Measurements from ENCODE around the gene SCN8A. TPM values are rescaled to one million over a fixed set of nuclear protein-coding genes. Genes with fewer than 3 reads are reported as not detected.
"Not testable (repeated sequence)": the region's sequence is repeated elsewhere in the genome, so short reads cannot be mapped to it uniquely, and the experiment has no call there.

The SCN8A gene
- total and polyA plus RNA-seq, 2 donors from 2014 or later, result 0.34 to 1.4 TPM

- no peak for TF ChIP-seq CTCF (IDR thresholded peaks at IDR 0.05; ENCODE audit: borderline replicate concordance, extremely low read depth, insufficient read depth)
- H3K27me3 ChIP-seq (ENCODE audit: control insufficient read depth, insufficient read depth, low read length), result no peaks in the 10 kb centered on the region
- intact Hi-C loops (cut with DNase I), result no loop called here
- H3K9ac ChIP-seq (ENCODE audit: low read length in 3 of 3), result no peak overlapping the region
- H3K4me1 ChIP-seq (ENCODE audit: control insufficient read depth in 2 of 3, insufficient read depth in 2 of 3, low read depth in 1 of 3, low read length in 3 of 3), result peaks cover 3 to 18% (median 7%) of the 10 kb centered on the region in 3 donors
- H3K36me3 ChIP-seq (ENCODE audit: control insufficient read depth in 2 of 3, insufficient read depth in 3 of 3, low read length in 3 of 3), result no peaks in the 10 kb centered on the region
- no peak overlapping the region for H3K27ac ChIP-seq (ENCODE audit: low read depth in 2 of 2, low read length in 2 of 2)
- FAIRE-seq, result no peak
- H3K4me3 ChIP-seq (ENCODE audit: low read length in 3 of 3), result no peak overlapping the region
- no peaks in the 10 kb centered on the region for H3K9me3 ChIP-seq (ENCODE audit: control insufficient read depth in 2 of 3, insufficient read depth in 1 of 3, low read length in 3 of 3)
- DNase-seq, result no peak
Measured at GRCh38 chr12:51829641-51830040, 238.6 kb downstream of the SCN8A start.

- H3K9me3 ChIP-seq (ENCODE audit: control insufficient read depth in 2 of 3, insufficient read depth in 1 of 3, low read length in 3 of 3); H3K27ac ChIP-seq (ENCODE audit: low read depth in 2 of 2, low read length in 2 of 2); intact Hi-C loops (cut with DNase I); H3K27me3 ChIP-seq (ENCODE audit: control insufficient read depth, insufficient read depth, low read length); H3K9ac ChIP-seq (ENCODE audit: low read length in 3 of 3); H3K36me3 ChIP-seq (ENCODE audit: control insufficient read depth in 2 of 3, insufficient read depth in 3 of 3, low read length in 3 of 3); FAIRE-seq: not testable (repeated sequence)
- peak overlapping the region in 2 of 3 donors; percentile 33 to 40 for H3K4me3 ChIP-seq (ENCODE audit: low read length in 3 of 3)
- peak in 4 of 5 donors; percentile 46 to 71 (median 51) for DNase-seq
- peaks cover 5 to 17% (median 7%) of the 10 kb centered on the region in 3 donors for H3K4me1 ChIP-seq (ENCODE audit: control insufficient read depth in 2 of 3, insufficient read depth in 2 of 3, low read depth in 1 of 3, low read length in 3 of 3)
Measured at GRCh38 chr12:51831817-51832216, 240.8 kb downstream of the SCN8A start.

GRCh38 chr12:51832354-51833107 lies 241.5 kb downstream of the SCN8A start:
- DNase-seq, result peak in 1 of 5 donors; percentile 60
- no peak for FAIRE-seq
- intact Hi-C loops (cut with DNase I), result no loop called here
- TF ChIP-seq CTCF (IDR thresholded peaks at IDR 0.05; ENCODE audit: borderline replicate concordance, extremely low read depth, insufficient read depth), result no peak
- no peaks in the 10 kb centered on the region for H3K36me3 ChIP-seq (ENCODE audit: control insufficient read depth in 2 of 3, insufficient read depth in 3 of 3, low read length in 3 of 3)
- no peak overlapping the region for H3K27ac ChIP-seq (ENCODE audit: low read depth in 2 of 2, low read length in 2 of 2)
- peaks cover 5 to 15% (median 7%) of the 10 kb centered on the region in 3 donors for H3K4me1 ChIP-seq (ENCODE audit: control insufficient read depth in 2 of 3, insufficient read depth in 2 of 3, low read depth in 1 of 3, low read length in 3 of 3)
- no peak overlapping the region for H3K9ac ChIP-seq (ENCODE audit: low read length in 3 of 3)
- no peaks in the 10 kb centered on the region for H3K27me3 ChIP-seq (ENCODE audit: control insufficient read depth, insufficient read depth, low read length)
- peak overlapping the region in 1 of 3 donors; percentile 7 for H3K4me3 ChIP-seq (ENCODE audit: low read length in 3 of 3)
- no peaks in the 10 kb centered on the region for H3K9me3 ChIP-seq (ENCODE audit: control insufficient read depth in 2 of 3, insufficient read depth in 1 of 3, low read length in 3 of 3)

- no peak for FAIRE-seq
Measured at GRCh38 chr12:51833448-51834227, 242.6 kb downstream of the SCN8A start.

More at GRCh38 chr12:51833448-51834227, 242.6 kb downstream of the SCN8A start:
- H3K9ac ChIP-seq (ENCODE audit: low read length in 3 of 3), result no peak overlapping the region
- no peaks in the 10 kb centered on the region for H3K9me3 ChIP-seq (ENCODE audit: control insufficient read depth in 2 of 3, insufficient read depth in 1 of 3, low read length in 3 of 3)
- H3K4me3 ChIP-seq (ENCODE audit: low read length in 3 of 3), result no peak overlapping the region
- H3K27ac ChIP-seq (ENCODE audit: low read depth in 2 of 2, low read length in 2 of 2), result no peak overlapping the region
- H3K4me1 ChIP-seq (ENCODE audit: control insufficient read depth in 2 of 3, insufficient read depth in 2 of 3, low read depth in 1 of 3, low read length in 3 of 3), result peaks cover 5 to 12% (median 7%) of the 10 kb centered on the region in 3 donors
- intact Hi-C loops (cut with DNase I), result no loop called here
- H3K27me3 ChIP-seq (ENCODE audit: control insufficient read depth, insufficient read depth, low read length), result no peaks in the 10 kb centered on the region
- peak in 3 of 5 donors; percentile 44 to 75 (median 52) for DNase-seq
- TF ChIP-seq CTCF (IDR thresholded peaks at IDR 0.05; ENCODE audit: borderline replicate concordance, extremely low read depth, insufficient read depth), result no peak
- H3K36me3 ChIP-seq (ENCODE audit: control insufficient read depth in 2 of 3, insufficient read depth in 3 of 3, low read length in 3 of 3), result no peaks in the 10 kb centered on the region
